Thyroid gland (tissue), 4 donors: ENCODE data around the gene VSTM1.

Experiments
- CTCF ChIP-seq, 6 experiments: fragments of 200-600 bp in 3 of 6; fragments of 450-650 bp in 3 of 6; sonication (generic) in 3 of 6; IDR thresholded peaks; one replicate each; pipeline ENCODE4 v1.5.1; 2016 to 2019; ENCODE audit warnings: antibody characterized with exemption in 6 of 6, mild to moderate bottlenecking in 2 of 6, inconsistent platforms in 1 of 6, moderate library complexity in 1 of 6
- POLR2A ChIP-seq, 2 donors: fragments of 450-650 bp; IDR thresholded peaks; one replicate each; pipeline ENCODE4 v1.6.1; 2017; ENCODE audit warnings: antibody characterized with exemption in 2 of 2, mild to moderate bottlenecking in 2 of 2, moderate library complexity in 1 of 2

DNA sequence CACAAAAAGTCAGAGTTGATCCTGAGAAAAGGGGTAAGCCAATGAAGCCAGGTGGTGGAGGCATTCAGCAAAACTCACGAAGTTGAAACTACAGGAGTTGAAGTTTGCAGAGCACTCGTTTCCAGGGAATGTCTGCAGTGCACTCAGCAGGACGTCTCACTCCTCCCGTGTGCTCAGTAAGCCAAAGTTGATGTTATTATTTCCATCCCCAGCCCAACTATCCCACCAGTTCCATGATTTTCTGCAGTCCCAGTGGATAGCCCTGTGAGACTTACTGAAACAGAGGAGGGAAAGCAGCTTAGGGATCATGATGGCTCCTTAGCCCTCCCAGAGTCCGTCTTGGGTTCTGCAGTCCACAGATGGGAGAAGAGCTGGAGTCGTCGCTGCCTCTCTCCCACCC, 17.3 kb upstream of the VSTM1 start, which contains the start of gene TARM1:
- TF ChIP-seq CTCF (IDR thresholded peaks at IDR 0.05) (no peak), POLR2A (IDR thresholded peaks at IDR 0.05) (no peak)
